Inflammatory macrophage treated with lipopolysaccharide for 1 hour (primary cell): ENCODE results near the gene ADAMTS6.
"Not testable (repeated sequence)": the region's sequence is repeated elsewhere in the genome, so short reads cannot be mapped to it uniquely, and the experiment has no call there.

ENCODE experiments used
- DNase-seq, 2 donors: peaks; one replicate each; pipeline ENCODE4 v3.0.0-alpha.2; 2020 to 2022

ADAMTS6 gene

DNA sequence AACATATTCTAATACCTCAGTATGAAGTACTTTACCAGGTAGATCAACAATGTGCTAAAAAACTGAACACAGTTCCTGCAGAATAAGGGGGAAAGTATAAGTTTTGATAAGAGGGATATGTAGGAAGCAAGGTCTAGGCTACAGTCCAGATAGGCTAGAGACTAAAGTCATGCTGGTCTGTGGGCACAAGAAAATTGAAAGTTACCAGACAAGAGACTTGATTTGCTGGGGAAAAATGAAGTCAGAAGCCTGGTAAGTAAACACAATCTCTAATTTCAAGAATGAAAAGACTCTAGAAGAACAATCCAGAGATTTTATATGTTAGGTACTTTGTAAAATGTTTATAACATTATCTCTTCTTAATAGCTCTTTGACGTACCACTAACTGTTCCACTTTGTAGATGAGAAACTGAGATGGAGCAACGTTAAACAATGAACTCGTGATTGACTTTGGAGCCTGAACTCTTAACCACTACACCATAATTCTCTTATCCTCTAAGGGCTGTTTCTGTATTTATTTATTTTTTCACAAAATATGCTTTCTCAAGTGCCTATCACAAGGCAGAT is 19.5 kb downstream of the ADAMTS6 start:
- no peak for DNase-seq

DNA sequence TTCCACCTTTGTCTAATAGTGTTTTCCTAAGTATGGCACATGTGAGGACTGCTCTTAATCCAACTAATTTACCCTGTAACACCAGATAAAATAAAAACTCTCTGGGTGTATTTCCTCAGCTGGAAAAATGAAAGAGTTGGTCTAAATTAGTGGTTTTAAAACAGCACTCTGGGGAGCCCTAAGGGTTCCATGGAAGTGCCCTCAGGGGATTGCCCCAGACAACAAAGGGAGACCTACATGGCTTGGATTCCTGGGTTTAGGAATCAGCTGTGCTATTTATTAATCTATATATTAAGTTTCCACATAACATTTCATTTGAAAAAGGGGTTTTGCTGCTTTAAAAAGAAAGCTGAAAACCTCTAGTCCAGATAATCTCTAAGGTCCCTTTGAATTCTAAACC is 20.2 kb downstream of the ADAMTS6 start:
- no peak for DNase-seq

DNA sequence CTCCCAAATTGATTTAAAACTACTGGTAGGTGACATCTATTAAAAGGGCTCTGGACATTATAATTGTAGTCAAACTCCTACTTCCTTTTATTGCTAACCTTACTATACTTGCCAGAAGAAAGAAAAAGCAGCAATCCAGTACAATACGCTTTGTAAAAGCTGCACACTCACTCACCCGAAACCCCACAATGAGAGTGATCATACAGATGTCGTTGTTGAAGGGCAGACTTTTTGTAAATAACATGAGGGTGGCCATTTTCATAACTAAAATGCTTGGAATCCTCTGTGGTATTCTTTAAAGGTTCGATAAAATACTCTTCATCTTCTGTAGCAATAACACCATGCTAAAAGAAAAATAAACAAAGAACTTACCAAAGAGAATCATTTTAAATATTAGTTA is 21.7 kb downstream of the ADAMTS6 start:
- no peak for DNase-seq

DNA sequence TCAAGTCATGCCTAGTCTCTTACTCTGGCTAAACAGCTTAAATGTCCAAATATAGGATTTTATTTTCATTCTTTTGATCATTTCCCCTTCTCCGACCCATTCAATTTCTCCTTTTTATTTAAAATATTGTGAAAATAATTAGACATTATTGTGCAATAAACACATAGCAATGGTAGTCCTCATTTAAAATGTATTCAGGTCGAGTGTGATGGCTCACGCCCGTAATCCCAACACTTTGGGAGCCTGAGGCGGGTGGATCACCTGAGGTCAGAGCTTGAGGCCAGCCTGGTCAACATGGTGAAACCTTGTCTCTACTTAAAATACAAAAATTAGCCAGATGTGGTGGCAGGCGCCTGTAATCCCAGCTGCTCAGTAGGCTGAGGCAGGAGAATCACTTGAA is 26.7 kb downstream of the ADAMTS6 start:
- no peak for DNase-seq

DNA sequence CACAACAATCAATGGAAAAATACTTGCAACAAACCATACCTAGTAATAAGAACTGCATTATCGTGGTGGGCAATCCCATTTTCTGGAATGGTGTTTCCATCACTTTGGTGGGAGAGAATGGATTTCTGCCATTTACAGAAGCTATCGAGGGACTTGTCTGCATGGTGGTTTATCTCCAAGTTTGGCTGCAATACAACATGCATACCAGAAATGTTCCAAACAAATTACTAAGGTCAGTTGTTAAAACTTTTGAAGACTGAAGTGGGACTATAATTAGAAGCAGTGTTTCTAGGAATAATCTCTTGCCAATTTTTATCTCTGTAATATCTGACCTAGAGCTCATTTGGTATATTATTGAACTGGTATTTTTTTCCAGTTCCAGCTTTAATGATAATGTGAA is 30.3 kb downstream of the ADAMTS6 start:
- DNase-seq = no peak

DNA sequence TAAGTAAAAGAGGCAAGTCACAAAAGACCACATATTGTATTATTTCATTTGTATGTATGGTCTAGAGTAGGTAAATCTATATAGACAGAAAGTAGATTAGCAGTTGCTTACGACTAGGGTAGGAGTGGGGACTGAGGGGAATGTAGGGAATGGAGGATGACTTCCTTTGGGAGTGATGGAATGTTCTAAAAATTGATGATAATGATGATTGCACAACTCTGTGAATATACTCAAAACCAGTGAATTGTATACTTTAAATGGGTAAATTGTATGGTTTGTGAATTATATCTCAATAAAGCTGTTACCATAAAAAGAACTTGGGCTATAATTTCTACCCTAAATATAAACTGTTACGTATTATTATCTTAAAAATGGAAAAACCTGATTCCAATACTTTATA is 35.0 kb downstream of the ADAMTS6 start:
- no peak for DNase-seq

DNA sequence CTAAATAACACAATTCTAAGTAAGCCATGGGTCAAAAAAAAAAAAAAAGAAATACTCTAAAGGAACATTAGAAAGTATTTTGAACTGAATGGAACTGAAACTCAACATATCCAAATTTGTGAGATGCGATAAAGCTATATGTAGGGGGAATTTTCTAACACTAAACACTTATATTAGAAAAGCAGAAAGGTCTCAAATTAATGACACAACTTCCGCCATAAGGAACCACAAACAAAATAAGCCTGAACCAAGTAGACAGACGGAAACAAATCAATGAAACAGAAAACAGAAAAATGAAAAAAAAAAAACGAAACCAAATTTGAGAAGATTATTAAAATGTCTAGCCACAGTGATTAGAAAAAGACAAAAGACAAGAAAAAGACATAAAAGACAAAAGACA is 39.9 kb downstream of the ADAMTS6 start:
- DNase-seq = no peak

DNA sequence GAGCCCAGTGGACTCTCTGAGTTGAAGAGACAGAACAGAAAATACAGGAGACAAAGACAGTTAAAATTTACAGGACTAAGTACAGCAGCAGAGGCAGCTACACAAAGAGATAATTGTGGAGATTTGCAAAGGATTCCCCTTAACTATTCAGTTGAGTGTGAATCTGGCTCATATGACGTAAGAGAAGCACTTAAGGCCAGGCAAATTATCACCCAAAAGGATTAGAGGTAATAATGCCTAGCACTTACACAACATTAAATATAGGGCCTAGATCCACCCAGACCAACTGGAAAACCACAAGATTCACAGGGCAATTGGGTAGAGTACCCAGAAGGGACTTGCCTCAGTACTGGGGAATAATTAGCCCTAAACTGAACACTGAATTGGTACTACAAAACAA is 41.3 kb downstream of the ADAMTS6 start:
- DNase-seq = no peak

DNA sequence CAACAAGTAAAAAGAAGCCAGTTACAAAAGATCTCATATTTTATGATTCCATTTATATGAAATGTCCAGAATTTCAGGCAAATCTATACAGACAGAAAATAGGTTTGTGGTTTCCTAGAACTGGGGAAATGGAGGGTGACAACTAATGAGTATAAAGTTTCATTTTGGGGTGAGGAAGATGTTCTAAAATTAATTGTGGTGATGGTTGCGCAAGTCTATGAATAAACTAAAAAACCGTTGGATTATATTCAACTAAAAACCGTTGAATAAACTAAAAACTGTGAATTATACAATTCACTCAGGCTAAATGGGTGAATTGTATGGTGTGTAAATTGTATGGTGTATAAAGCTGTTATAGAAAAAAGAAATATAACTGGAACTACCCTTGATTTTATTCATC is 47.6 kb downstream of the ADAMTS6 start:
- DNase-seq = no peak

DNA sequence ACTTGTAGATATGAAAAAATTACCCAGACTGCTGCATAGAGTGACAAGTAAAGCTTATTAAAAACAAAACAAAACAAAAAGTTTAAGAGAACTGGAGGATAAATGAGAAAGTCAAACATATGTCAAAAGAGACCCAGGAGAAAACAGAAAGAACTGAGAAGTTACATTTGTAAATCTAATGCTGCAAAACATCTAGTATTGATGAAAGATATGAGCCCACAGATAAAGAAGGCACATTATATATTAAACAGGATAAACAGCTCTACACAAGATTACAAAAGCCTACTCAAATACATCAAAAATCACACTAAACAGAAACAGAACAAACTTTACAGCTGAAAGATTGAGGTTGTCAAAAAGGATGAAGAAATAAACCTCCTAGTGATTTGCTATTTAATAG is 55.1 kb downstream of the ADAMTS6 start:
- no peak for DNase-seq

DNA sequence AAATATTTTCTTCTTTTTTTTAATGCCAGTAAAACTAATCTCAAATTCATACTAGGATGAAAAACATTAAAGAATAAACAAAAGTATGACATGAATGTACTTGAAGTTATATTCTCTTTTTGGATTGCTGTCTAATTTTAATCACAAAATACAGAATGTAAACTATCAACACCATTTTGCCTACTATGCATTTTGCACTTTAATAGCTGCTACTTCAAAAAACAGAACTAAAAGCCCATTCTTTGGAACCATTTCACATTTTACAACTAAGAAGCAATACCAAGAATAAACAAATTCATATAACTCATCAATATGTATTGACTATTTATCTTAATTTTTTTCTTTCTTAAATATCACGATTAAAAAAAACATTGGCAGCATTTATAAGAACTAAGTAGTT is 58.1 kb downstream of the ADAMTS6 start:
- no peak for DNase-seq

DNA sequence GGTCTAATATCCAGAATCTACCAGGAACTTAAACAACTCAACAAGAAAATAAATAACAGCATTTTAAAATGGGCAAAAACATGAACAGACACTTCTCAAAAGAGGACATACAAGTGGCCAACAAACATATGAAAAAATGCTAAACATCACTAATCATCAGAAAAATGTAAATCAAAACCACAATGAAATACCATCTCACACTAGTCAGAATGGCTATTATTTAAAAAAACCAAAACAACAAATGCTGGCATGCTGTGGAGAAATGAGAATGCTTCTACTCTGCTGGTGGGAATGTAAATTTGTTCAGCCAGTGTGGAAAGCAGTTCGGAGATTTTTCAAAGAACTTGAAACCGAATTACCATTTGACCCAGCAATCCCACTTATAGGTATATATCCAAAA is 63.1 kb downstream of the ADAMTS6 start:
- no peak for DNase-seq

DNA sequence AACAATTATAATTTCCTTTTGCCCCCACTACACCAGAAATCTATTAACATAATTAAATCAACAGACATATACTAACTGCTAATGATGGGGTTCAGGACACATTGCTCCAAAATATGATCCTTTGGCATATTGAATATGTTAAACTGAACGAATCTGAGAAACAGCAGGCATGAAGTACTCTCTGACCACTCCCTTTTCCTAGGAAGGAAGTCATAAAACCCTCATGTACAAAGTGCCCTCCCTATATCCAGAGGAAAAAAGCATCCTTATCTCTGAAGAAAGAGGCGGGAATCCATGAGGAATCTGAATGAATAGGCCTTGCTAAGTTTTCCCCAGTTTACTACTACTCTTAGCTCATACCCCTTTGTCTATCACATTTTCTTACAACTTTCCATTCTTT is 67.9 kb downstream of the ADAMTS6 start:
- no peak for DNase-seq

DNA sequence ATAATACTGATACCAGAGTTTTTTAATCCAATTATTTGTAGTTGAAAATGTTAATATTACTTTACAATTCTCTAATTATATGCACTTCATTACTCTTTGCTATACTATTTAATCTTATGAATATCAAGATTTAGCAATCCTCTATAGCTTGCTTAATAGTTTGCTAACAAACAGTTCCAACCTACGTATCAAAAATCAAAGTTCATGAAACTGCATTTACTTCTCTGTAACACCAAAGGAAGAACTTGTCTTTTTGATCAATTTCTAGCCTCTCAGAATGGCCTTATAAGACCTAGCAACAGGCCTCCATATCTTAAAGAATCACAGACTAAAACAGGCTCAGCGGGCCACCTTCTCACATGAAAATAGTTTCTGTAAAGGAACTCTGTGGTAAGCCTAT is 68.9 kb downstream of the ADAMTS6 start:
- no peak for DNase-seq

DNA sequence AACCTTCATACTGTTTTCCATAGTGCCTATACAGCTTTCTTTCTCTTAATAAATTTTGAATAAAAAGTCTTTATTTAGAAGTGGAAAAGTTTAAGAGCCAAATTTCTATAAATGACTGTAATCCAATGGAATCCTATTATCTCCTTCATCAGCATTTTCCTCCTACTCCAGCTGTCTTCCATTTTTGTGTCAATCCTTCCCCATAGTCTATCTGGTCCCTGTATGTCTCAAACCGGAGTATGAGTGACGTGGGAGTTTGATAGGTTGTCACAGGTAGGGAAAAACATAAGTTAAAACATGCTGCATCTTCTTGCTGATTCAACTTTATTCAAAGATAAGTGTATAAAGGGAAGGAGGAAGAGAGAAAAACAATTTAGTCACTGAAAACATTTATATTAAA is 70.4 kb downstream of the ADAMTS6 start:
- no peak for DNase-seq

DNA sequence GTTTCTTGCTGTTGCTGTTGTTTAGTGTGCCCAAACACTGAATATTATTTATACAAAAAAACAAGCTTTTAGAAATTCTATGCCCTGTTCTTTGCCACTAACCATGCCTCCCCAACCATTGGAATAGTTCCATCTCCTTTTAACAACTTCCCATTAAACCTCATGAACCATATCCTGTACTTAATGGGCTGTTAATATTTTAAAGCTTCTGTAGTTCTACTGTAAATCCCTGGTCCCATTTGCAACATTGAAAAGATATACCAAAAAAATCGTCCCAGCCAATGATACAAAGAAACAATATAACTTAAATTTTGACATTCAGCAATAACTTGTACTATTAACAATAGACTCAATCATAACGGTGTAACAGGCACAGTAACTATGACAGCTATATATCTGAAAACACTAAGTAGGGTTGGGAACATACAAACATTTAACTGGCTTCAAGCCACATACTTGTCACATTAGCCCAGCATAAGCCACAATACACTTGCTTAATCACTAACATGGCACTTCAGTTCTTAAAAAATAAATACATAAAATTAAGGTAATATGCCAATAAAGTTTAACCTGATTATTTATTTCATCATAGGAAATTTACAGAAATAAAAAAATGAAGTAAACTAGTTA is 86.1 kb downstream of the ADAMTS6 start:
- DNase-seq = no peak

DNA sequence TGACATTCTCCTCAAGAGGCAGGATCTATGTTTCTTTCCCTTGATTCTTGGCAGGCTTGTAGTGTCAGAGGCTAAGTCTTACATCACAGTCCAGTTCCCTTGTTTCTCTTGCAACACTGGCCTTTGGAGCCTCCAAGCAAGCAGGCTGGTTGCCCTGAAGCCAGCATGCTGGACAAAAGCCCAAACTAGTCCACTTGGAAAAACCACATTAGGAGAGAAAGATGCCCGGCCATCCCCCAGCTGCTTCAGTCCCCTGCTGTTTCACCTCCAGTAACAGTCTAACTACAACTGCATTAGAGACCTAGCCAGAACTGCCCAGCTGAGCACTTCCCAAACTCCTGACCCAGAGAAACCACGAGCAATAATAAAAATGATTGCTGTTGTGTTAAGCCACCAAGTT is 87.6 kb downstream of the ADAMTS6 start:
- DNase-seq = no peak

DNA sequence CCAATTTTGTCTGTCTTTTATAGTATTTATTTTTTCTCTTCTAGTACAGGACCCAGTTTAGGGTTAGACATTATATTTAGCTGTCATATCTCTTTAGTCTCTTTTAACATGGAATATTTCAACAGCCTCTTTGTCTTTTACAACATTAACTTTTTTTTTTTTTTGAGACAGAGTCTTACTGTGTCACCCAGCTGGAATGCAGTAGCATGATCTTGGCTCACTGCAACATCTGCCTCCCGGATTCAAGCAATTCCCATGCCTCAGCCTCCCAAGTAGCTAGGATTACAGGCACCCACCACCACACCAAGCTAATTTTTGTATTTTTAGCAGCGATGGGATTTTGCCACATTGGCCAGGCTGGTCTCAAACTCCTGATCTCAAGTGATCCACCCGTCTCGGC is 90.1 kb downstream of the ADAMTS6 start:
- DNase-seq = no peak

DNA sequence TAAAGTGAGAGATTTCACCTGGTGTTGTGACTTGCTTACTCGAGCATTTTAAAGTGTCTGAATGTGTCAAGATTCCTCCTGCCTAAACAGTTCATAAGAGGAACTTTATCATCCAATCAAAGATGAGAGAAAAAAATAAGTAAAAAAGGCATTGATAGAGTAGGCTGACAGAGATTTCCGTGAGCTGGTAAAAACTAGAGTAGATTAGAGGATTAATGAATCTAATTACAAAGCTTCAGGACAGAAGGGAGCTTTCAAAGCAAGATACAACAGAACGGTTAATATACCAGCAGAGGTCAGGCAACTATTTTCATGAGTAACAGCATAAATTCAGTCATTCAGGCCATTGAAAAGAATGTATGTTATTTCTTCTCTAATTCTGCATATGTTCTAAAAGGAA is 91.5 kb downstream of the ADAMTS6 start:
- no peak for DNase-seq

DNA sequence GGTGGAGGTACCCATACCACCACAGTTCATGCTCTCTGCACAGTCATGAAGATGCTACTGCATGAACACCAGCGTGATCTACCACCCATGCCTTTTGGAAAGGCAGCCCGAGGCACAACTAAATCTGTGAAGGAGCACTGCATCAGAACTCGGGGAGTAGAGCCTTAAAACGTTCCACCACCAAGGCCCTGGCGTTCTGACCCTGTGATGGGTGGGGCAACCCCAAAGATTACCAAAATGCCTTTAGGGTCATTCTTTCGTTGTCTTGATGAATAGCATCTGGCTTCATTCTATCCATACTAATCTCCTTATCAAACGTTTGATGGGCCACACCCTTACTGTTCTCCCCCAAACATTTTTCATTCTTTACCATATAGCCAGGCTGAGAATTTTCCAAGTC is 97.9 kb downstream of the ADAMTS6 start:
- no peak for DNase-seq

DNA sequence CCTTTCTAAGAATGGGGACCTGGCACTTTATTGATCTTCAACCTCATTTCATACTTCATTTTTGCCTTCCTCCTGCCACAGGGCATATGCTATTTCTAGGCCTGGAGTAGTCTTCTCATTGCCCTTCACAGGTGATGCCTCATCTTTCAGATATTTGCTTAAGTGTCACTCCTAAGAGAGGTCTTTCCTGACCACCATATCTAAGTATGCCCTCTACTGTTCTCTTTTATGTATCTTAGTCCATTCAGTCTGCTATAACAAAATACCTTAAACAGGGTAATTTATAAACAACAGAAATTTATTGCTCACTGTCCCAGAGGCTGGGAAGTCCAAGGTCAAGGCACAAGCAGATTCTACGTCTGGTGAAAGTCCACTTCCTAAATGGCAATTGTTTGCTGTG is 99.1 kb downstream of the ADAMTS6 start:
- DNase-seq = no peak

DNA sequence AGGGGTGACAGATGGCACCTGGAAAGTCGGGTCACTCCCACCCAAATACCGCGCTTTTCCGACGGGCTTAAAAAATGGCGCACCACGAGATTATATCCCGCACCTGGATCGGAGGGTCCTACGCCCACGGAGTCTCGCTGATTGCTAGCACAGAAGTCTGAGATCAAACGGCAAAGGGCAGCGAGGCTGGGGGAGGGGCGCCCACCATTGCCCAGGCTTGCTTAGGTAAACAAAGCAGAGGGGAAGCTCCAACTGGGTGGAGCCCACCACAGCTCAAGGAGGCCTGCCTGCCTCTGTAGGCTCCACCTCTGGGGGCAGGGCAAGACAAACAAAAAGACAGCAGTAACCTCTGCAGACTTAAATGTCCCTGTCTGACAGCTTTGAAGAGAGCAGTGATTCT is 111.2 kb downstream of the ADAMTS6 start:
- DNase-seq = not testable (repeated sequence)

DNA sequence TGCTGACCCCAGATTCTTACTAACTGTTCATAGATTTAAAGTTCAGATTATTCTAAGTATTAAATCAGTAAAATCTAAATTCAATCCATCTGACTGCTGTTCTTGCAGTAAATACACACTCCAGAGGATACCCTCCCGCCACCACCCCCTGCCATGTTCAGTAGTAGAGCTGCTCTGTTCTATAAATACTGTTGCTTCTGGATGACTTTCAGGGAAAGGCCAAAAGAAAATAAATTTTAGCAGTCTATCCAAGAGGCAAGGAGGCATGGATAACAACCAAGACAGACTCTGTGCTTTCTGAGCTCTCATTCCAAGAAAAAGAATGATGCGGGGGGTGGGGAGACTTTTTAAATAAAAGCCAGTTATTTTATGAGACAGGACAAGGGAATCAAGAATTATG is 115.1 kb downstream of the ADAMTS6 start:
- no peak for DNase-seq

DNA sequence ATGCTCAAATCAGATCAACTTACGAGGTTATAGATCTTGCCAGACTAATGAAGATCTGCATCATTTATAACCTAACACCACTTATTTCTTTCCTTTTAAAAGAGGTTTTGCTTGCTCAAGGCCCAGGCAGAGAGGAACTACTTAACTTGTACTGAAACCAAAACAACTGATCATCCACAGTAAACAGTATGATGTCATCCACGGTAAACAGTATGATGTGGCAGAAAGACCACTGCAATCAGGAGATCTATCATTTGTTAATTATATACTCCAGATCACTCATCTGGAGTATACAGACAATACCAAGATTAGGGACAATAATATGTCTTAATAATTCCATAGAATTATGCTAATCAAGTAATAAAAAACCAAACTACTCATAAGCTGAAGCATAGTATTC is 116.8 kb downstream of the ADAMTS6 start:
- DNase-seq = no peak

DNA sequence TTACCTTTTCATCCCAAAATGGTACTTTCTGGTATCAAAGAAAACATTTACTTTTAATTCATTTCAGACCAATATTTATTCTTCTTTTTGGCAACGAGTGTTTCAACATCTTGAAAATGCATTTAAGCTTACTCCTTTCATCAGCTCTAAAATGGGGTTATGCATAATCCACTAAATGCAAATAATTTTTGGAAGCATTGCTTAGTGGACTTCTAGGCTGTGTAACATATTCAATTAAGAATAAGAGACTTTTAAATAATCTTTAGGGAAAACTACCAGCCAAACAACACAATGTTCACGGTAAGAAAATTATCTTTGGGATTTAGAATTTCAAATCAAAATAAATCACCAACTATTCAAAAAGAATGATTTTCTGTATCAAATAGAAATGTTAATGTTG is 118.2 kb downstream of the ADAMTS6 start:
- DNase-seq = no peak

DNA sequence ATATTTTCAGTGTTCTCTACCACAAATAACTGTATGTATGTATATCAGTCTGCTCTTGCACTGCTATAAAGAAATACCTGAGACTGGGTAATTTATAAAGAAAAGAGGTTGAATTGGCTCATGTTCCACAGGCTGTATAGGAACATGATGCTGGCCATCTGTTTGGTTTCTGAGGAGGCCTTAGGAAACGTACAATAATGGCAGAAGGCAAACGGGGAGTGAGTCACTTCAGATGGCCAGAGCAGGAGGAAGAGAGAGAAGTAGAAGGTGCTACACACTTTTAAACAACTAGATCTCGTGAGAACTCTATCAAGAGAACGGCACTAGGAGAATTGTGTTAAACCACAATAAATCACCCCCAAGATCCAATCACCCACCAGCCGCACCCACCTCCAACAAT is 121.7 kb downstream of the ADAMTS6 start:
- DNase-seq = no peak
